ENCODE results near the gene AFMID. TPM values are rescaled to one million over a fixed set of nuclear protein-coding genes. Genes with fewer than 3 reads are reported as not detected.

AFMID gene
- total and polyA plus RNA-seq, 2 of the 13 experiments (the other 11 are each of a cell fraction or from before 2014, with no cell fraction given) = 249 to 270 TPM

- TF ChIP-seq CEBPB (IDR thresholded peaks at IDR 0.05; ENCODE audit: borderline replicate concordance, low read depth, low read length) (no peak), KAT2B (IDR thresholded peaks at IDR 0.05; ENCODE audit: borderline replicate concordance, low read depth, low read length) (no peak), ZFP41 (CRISPR knock-in tag; IDR thresholded peaks at IDR 0.05; ENCODE audit: borderline replicate concordance) (no peak), ZNF256 (CRISPR knock-in tag; conservative IDR thresholded peaks at IDR 0.05) (no peak), ZNF839 (CRISPR knock-in tag; IDR thresholded peaks at IDR 0.05; ENCODE audit: borderline replicate concordance) (no peak), ZNF432 (CRISPR knock-in tag; IDR thresholded peaks at IDR 0.05; ENCODE audit: borderline replicate concordance) (no peak), ZFP91 (CRISPR knock-in tag; IDR thresholded peaks at IDR 0.05; ENCODE audit: borderline replicate concordance) (peak; percentile 74), MYC (CRISPR knock-in tag; IDR thresholded peaks at IDR 0.05; ENCODE audit: borderline replicate concordance) (peak; percentile 72; the same call in 1 of the 2 replicates), ZNF230 (CRISPR knock-in tag; IDR thresholded peaks at IDR 0.05) (no peak), TBL1XR1 (IDR thresholded peaks at IDR 0.05; ENCODE audit: borderline replicate concordance, low read length, partially characterized antibody) (peak; percentile 69), SUZ12 (IDR thresholded peaks at IDR 0.05; ENCODE audit: low read depth, low read length) (no peak), GATA4 (IDR thresholded peaks at IDR 0.05; ENCODE audit: borderline replicate concordance, low read depth) (no peak), HNF4A (CRISPR knock-in tag; IDR thresholded peaks at IDR 0.05) (no peak), ZNF460 (CRISPR knock-in tag; IDR thresholded peaks at IDR 0.05; ENCODE audit: borderline replicate concordance) (no peak), HNF4G (IDR thresholded peaks at IDR 0.05; ENCODE audit: borderline replicate concordance, low read depth, low read length) (no peak), HNF4G (CRISPR knock-in tag; IDR thresholded peaks at IDR 0.05; ENCODE audit: borderline replicate concordance, low read depth) (0 out of 2 replicates have a peak, but pooled peaks have one; percentile 49), ZNF766 (CRISPR knock-in tag; IDR thresholded peaks at IDR 0.05; ENCODE audit: borderline replicate concordance) (no peak), FOSL2 (CRISPR knock-in tag; IDR thresholded peaks at IDR 0.05) (peak; percentile 58; the same call in 1 of the 2 replicates), KLF6 (CRISPR knock-in tag; IDR thresholded peaks at IDR 0.05) (peak; percentile 79; the same call in 1 of the 2 replicates), PRMT3 (CRISPR knock-in tag; IDR thresholded peaks at IDR 0.05; ENCODE audit: borderline replicate concordance, low read depth) (no peak), AKNA (CRISPR knock-in tag; IDR thresholded peaks at IDR 0.05; ENCODE audit: borderline replicate concordance) (no peak)
- TF ChIP-seq, protein P1, sequence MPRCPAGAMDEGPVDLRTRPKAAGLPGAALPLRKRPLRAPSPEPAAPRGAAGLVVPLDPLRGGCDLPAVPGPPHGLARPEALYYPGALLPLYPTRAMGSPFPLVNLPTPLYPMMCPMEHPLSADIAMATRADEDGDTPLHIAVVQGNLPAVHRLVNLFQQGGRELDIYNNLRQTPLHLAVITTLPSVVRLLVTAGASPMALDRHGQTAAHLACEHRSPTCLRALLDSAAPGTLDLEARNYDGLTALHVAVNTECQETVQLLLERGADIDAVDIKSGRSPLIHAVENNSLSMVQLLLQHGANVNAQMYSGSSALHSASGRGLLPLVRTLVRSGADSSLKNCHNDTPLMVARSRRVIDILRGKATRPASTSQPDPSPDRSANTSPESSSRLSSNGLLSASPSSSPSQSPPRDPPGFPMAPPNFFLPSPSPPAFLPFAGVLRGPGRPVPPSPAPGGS (CRISPR knock-in tag; IDR thresholded peaks at IDR 0.05) = no peak
Measured at GRCh38 chr17:78250891-78251772, 64.0 kb downstream of the AFMID start (continued).

All from HepG2 (cell line).